OCI-LY1 (cell line): ENCODE data around the gene ARL3.

Experiments used
- EZH2 ChIP-seq: fragments of 200-600 bp; sonication (generic), shearing (Covaris generic); IDR thresholded peaks from 2 replicates; pipeline ENCODE4 v1.8.0; 2017; ENCODE audit warnings: borderline replicate concordance, mixed run types, mild to moderate bottlenecking, antibody characterized with exemption, low read length, moderate library complexity, mixed read lengths
- TF ChIP-seq, protein P1 (sequence below): fragments of 200-600 bp; sonication (generic), shearing (Covaris generic); IDR thresholded peaks from 2 replicates; pipeline ENCODE4 v1.5.1; 2017; ENCODE audit warnings: mild to moderate bottlenecking, antibody characterized with exemption, low read length, moderate library complexity, mixed read lengths

GRCh38 chr10:102721954-102722353 lies 7.8 kb upstream of the ARL3 start:
- TF ChIP-seq, protein P1, sequence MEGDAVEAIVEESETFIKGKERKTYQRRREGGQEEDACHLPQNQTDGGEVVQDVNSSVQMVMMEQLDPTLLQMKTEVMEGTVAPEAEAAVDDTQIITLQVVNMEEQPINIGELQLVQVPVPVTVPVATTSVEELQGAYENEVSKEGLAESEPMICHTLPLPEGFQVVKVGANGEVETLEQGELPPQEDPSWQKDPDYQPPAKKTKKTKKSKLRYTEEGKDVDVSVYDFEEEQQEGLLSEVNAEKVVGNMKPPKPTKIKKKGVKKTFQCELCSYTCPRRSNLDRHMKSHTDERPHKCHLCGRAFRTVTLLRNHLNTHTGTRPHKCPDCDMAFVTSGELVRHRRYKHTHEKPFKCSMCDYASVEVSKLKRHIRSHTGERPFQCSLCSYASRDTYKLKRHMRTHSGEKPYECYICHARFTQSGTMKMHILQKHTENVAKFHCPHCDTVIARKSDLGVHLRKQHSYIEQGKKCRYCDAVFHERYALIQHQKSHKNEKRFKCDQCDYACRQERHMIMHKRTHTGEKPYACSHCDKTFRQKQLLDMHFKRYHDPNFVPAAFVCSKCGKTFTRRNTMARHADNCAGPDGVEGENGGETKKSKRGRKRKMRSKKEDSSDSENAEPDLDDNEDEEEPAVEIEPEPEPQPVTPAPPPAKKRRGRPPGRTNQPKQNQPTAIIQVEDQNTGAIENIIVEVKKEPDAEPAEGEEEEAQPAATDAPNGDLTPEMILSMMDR: no peak
- TF ChIP-seq EZH2: no peak
